ENCODE data around the gene CFAP157.

The CFAP157 gene

GRCh38 chr9:127693697-127694096 lies 13.1 kb upstream of the CFAP157 start:
- no peaks in the 10 kb centered on the region for H3K9me3 ChIP-seq (ENCODE audit: severe bottlenecking)
- no peaks in the 10 kb centered on the region for H3K27me3 ChIP-seq (ENCODE audit: insufficient read depth, low read depth, severe bottlenecking)
- H3K36me3 ChIP-seq = peaks cover 25% of the 10 kb centered on the region
- H3K4me3 ChIP-seq (ENCODE audit: low read depth, low read length) = no peak overlapping the region
- H3K27ac ChIP-seq = no peak overlapping the region
- TF ChIP-seq, protein P1, sequence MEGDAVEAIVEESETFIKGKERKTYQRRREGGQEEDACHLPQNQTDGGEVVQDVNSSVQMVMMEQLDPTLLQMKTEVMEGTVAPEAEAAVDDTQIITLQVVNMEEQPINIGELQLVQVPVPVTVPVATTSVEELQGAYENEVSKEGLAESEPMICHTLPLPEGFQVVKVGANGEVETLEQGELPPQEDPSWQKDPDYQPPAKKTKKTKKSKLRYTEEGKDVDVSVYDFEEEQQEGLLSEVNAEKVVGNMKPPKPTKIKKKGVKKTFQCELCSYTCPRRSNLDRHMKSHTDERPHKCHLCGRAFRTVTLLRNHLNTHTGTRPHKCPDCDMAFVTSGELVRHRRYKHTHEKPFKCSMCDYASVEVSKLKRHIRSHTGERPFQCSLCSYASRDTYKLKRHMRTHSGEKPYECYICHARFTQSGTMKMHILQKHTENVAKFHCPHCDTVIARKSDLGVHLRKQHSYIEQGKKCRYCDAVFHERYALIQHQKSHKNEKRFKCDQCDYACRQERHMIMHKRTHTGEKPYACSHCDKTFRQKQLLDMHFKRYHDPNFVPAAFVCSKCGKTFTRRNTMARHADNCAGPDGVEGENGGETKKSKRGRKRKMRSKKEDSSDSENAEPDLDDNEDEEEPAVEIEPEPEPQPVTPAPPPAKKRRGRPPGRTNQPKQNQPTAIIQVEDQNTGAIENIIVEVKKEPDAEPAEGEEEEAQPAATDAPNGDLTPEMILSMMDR (IDR thresholded peaks at IDR 0.05; ENCODE audit: low read depth, low read length) = no peak
- DNase-seq = no peak

DNA sequence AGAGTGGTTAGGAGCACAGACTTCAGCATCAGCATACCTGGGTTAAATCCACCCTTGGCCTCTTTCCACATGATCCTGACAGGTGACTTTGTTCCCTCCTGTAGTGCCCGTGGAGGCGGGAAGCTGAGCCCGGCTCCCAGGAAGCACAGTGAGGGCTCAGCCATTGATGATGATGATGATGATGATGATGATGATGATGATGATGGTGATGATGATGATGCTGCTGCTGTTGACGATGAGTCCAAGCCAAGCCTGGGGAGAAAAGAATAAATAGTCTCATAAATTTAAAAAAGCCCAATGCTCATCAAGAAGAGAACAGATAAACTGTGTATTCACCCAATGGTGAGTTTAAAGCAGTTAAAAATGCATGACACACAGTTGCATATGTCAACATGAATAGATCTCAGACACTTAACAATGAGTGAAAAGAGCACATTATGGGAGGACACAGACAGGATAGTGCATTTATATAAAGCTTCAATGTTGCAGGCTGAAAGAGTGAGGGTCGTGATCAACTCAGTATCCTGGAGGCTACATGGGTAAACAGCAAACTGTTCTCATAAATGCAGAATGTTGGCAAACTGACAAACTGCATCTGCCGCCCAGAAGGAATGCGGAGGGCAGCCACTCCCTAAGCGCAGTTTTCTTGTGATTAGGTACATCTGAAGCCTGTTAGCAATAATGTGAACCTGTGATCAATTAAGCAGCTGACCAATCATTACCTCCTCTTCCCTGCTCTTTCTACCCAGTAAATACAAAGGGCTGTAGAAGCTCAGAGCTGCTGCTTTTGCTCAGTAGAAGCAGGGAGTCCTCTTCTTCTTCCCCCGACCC lies 11.7 kb upstream of the CFAP157 start:
- Histone ChIP-seq H3K36me3 (peaks cover 11% of the 10 kb centered on the region), H3K27ac (no peak overlapping the region), H3K27me3 (ENCODE audit: insufficient read depth, low read depth, severe bottlenecking) (no peaks in the 10 kb centered on the region), H3K9me3 (ENCODE audit: severe bottlenecking) (no peaks in the 10 kb centered on the region), H3K4me3 (ENCODE audit: low read depth, low read length) (no peak overlapping the region)
- no peak for DNase-seq
- TF ChIP-seq, protein P1 (IDR thresholded peaks at IDR 0.05; ENCODE audit: low read depth, low read length) = no peak

- Histone ChIP-seq H3K27ac (no peak overlapping the region), H3K36me3 (no peaks in the 10 kb centered on the region), H3K9me3 (ENCODE audit: severe bottlenecking) (no peaks in the 10 kb centered on the region), H3K27me3 (ENCODE audit: insufficient read depth, low read depth, severe bottlenecking) (no peaks in the 10 kb centered on the region), H3K4me3 (ENCODE audit: low read depth, low read length) (no peak overlapping the region)
- DNase-seq = no peak
- TF ChIP-seq, protein P1 (IDR thresholded peaks at IDR 0.05; ENCODE audit: low read depth, low read length) = no peak
Measured at GRCh38 chr9:127697575-127697974, 9.2 kb upstream of the CFAP157 start.

DNA sequence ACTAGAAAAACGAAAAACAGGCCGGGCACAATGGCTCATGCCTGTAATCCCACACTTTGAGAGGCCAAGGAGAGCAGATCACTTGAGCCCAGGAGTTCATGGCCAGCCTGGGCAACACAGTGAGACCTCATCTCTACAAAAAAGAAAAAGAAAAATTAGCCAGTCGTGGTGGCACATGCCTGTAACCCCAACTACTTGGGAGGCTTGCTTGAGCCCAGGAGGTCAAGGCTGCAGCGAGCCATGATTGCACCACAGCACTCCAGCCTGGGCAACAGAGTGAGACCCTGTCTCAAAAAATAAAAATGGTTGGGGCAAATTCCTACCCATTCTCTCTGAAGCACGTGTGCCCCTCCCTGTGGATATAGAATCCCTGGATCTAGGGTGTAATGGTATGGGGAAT lies 8.4 kb upstream of the CFAP157 start:
- H3K27me3 ChIP-seq (ENCODE audit: insufficient read depth, low read depth, severe bottlenecking) = no peaks in the 10 kb centered on the region
- no peak overlapping the region for H3K4me3 ChIP-seq (ENCODE audit: low read depth, low read length)
- no peaks in the 10 kb centered on the region for H3K9me3 ChIP-seq (ENCODE audit: severe bottlenecking)
- DNase-seq = no peak
- TF ChIP-seq, protein P1 (IDR thresholded peaks at IDR 0.05; ENCODE audit: low read depth, low read length) = no peak
- H3K36me3 ChIP-seq = no peaks in the 10 kb centered on the region
- H3K27ac ChIP-seq = no peak overlapping the region

DNA sequence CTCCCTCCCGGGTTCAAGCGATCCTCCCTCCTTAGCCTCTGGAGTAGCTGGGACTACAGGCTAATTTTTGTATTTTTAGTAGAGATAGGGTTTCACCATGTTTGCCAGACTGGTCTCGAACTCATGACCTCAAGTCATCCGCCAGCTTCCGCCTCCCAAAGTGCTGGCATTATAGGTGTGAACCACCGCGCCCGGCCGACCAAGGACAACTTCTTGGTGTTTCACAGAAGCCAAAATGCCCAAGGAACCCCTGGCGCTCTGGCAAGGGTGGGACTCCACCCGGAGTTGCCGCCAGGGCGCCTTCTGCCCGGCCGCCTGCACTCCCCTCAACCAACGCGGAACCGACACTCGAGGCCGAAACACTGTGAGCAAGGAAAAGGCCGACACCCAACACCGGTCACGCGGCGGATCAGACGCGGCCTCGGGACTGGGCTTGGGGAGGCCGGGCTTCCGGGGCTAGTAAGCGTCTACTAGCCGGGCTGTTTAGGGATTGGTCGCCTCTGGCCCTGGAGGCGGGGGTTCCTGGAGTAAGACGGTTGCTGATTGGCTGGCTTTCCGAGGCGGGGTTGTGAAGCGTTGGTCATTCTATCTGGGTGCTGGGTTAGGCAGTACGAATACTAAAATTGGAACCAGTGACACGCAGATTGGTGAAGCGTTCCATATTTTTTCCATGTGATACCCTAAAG lies 7.7 kb upstream of the CFAP157 start:
- Histone ChIP-seq H3K27ac (no peak overlapping the region), H3K27me3 (ENCODE audit: insufficient read depth, low read depth, severe bottlenecking) (no peaks in the 10 kb centered on the region), H3K36me3 (no peaks in the 10 kb centered on the region), H3K4me3 (ENCODE audit: low read depth, low read length) (no peak overlapping the region), H3K9me3 (ENCODE audit: severe bottlenecking) (no peaks in the 10 kb centered on the region)
- TF ChIP-seq, protein P1 (IDR thresholded peaks at IDR 0.05; ENCODE audit: low read depth, low read length) = no peak
- no peak for DNase-seq

Measured in WERI-Rb-1 (cell line).